Astrocyte (in vitro differentiated cells and primary cell): ENCODE measurements around the gene CRADD. TPM values are rescaled to one million over a fixed set of nuclear protein-coding genes. Genes with fewer than 3 reads are reported as not detected.
A peak's percentile ranks its signal among the peaks of the same experiment; 100 is the strongest.

ENCODE experiments used
- DNase-seq: peaks from one replicate; pipeline ENCODE4 v3.0.0-alpha.2; 2010; ENCODE audit warnings: low read depth
- FAIRE-seq: peaks from 2 replicates; lab custom pipeline; 2011; peaks lifted over from hg19 to GRCh38; lab: Jason Lieb, UNC
- H2AFZ ChIP-seq: 2 replicates; pipeline ENCODE4 v1.6.0; 2012; ENCODE audit warnings: low read depth, low read length, inconsistent platforms
- H3K27ac ChIP-seq: 2 replicates; pipeline ENCODE4 v1.5.1; 2011; ENCODE audit warnings: low read depth, low read length, inconsistent platforms
- H3K27me3 ChIP-seq: 2 replicates; pipeline ENCODE4 v1.6.0; 2011; ENCODE audit warnings: low read length, inconsistent platforms; ENCODE audit not compliant: insufficient read depth
- H3K36me3 ChIP-seq: 2 replicates; pipeline ENCODE4 v1.5.1; 2011; ENCODE audit warnings: low read length, inconsistent platforms; ENCODE audit not compliant: insufficient read depth
- H3K4me1 ChIP-seq: 2 replicates; pipeline ENCODE4 v1.5.1; 2011; ENCODE audit warnings: low read length, inconsistent platforms; ENCODE audit not compliant: insufficient read depth
- H3K4me2 ChIP-seq: 2 replicates; pipeline ENCODE4 v1.6.0; 2012; ENCODE audit warnings: low read length, inconsistent platforms
- H3K4me3 ChIP-seq: 2 replicates; pipeline ENCODE4 v1.5.1; 2011; ENCODE audit warnings: low read depth, mild to moderate bottlenecking, low read length, inconsistent platforms; ENCODE audit not compliant: insufficient read depth
- H3K79me2 ChIP-seq: 2 replicates; pipeline ENCODE4 v1.6.0; 2012; ENCODE audit warnings: mild to moderate bottlenecking, low read length, inconsistent platforms; ENCODE audit not compliant: insufficient read depth
- H3K9ac ChIP-seq: 2 replicates; pipeline ENCODE4 v1.6.0; 2012; ENCODE audit warnings: mild to moderate bottlenecking, low read length, inconsistent platforms
- H3K9me3 ChIP-seq: 2 replicates; pipeline ENCODE4 v1.5.1; 2012; ENCODE audit warnings: low read depth, mild to moderate bottlenecking, low read length, inconsistent platforms; ENCODE audit not compliant: insufficient read depth
- H4K20me1 ChIP-seq: 2 replicates; pipeline ENCODE4 v1.6.0; 2012; ENCODE audit warnings: low read length, inconsistent platforms; ENCODE audit not compliant: insufficient read depth
- H3K27ac Mint-ChIP-seq: one replicate; pipeline ENCODE4 v1.8.0; 2021; ENCODE audit warnings: mild to moderate bottlenecking, mixed read lengths; ENCODE audit not compliant: unreplicated experiment
- H3K27me3 Mint-ChIP-seq: one replicate; pipeline ENCODE4 v1.8.0; 2021; ENCODE audit warnings: low read depth, mixed read lengths; ENCODE audit not compliant: unreplicated experiment
- H3K36me3 Mint-ChIP-seq: one replicate; pipeline ENCODE4 v1.8.0; 2021; ENCODE audit warnings: low read depth, mixed read lengths; ENCODE audit not compliant: unreplicated experiment
- H3K4me1 Mint-ChIP-seq: one replicate; pipeline ENCODE4 v1.8.0; 2021; ENCODE audit warnings: low read depth, mixed read lengths; ENCODE audit not compliant: unreplicated experiment
- H3K4me3 Mint-ChIP-seq: one replicate; pipeline ENCODE4 v1.8.0; 2021; ENCODE audit warnings: mild to moderate bottlenecking, moderate library complexity, mixed read lengths; ENCODE audit not compliant: unreplicated experiment
- H3K9me3 Mint-ChIP-seq: one replicate; pipeline ENCODE4 v1.8.0; 2021; ENCODE audit warnings: mild to moderate bottlenecking, mixed read lengths; ENCODE audit not compliant: unreplicated experiment
- EZH2 ChIP-seq: IDR thresholded peaks from 2 replicates; pipeline ENCODE4 v1.6.1; 2012; ENCODE audit warnings: mild to moderate bottlenecking, low read length, inconsistent platforms; ENCODE audit not compliant: insufficient read depth
- total RNA-seq: library from RNA; stranded (reverse); gene quantifications from 2 replicates; pipeline ENCODE4 v1.2.1, GENCODE V29; 2021
- TF ChIP-seq, protein P1 (sequence below): IDR thresholded peaks from 2 replicates; pipeline ENCODE4 v1.5.1; 2011; ENCODE audit warnings: low read depth, mild to moderate bottlenecking, inconsistent platforms, low read length, moderate library complexity; ENCODE audit not compliant: insufficient read depth

CRADD gene
- total RNA-seq, 1 donor from 2014 or later: 8.8 TPM

- Histone ChIP-seq H3K9me3 (no peaks in the 10 kb centered on the region), H3K4me2 (no peak overlapping the region), H3K4me1 (peaks cover 26% of the 10 kb centered on the region), H3K79me2 (no peaks in the 10 kb centered on the region), H3K36me3 (no peaks in the 10 kb centered on the region), H4K20me1 (no peaks in the 10 kb centered on the region), H3K4me3 (no peak overlapping the region), H3K27me3 (no peaks in the 10 kb centered on the region), H2AFZ (no peak overlapping the region), H3K27ac (no peak overlapping the region), H3K9ac (no peak overlapping the region)
- peaks cover 5% of the 10 kb centered on the region for H3K9me3 Mint-ChIP-seq
- no peaks in the 10 kb centered on the region for H3K36me3 Mint-ChIP-seq
- peaks cover 9% of the 10 kb centered on the region for H3K27me3 Mint-ChIP-seq
- no peak for TF ChIP-seq EZH2
- H3K4me3 Mint-ChIP-seq: no peak overlapping the region
- DNase-seq: no peak
- peaks cover 15% of the 10 kb centered on the region for H3K4me1 Mint-ChIP-seq
- no peak for FAIRE-seq
- no peak overlapping the region for H3K27ac Mint-ChIP-seq
Measured at GRCh38 chr12:93888964-93889363, 211.8 kb downstream of the CRADD start.

- H3K9ac ChIP-seq: no peak overlapping the region
- peaks cover 13% of the 10 kb centered on the region for H3K4me1 Mint-ChIP-seq
- no peaks in the 10 kb centered on the region for H3K36me3 ChIP-seq
- no peak overlapping the region for H3K4me3 Mint-ChIP-seq
- no peaks in the 10 kb centered on the region for H4K20me1 ChIP-seq
- no peak overlapping the region for H3K27ac ChIP-seq
- H2AFZ ChIP-seq: no peak overlapping the region
- H3K9me3 ChIP-seq: no peaks in the 10 kb centered on the region
- no peaks in the 10 kb centered on the region for H3K36me3 Mint-ChIP-seq
- TF ChIP-seq EZH2: no peak
- TF ChIP-seq, protein P1, sequence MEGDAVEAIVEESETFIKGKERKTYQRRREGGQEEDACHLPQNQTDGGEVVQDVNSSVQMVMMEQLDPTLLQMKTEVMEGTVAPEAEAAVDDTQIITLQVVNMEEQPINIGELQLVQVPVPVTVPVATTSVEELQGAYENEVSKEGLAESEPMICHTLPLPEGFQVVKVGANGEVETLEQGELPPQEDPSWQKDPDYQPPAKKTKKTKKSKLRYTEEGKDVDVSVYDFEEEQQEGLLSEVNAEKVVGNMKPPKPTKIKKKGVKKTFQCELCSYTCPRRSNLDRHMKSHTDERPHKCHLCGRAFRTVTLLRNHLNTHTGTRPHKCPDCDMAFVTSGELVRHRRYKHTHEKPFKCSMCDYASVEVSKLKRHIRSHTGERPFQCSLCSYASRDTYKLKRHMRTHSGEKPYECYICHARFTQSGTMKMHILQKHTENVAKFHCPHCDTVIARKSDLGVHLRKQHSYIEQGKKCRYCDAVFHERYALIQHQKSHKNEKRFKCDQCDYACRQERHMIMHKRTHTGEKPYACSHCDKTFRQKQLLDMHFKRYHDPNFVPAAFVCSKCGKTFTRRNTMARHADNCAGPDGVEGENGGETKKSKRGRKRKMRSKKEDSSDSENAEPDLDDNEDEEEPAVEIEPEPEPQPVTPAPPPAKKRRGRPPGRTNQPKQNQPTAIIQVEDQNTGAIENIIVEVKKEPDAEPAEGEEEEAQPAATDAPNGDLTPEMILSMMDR: no peak
- no peak overlapping the region for H3K4me2 ChIP-seq
- FAIRE-seq (no peak), DNase-seq (no peak)
- H3K4me1 ChIP-seq: peaks cover 26% of the 10 kb centered on the region
- peaks cover 8% of the 10 kb centered on the region for H3K27me3 Mint-ChIP-seq
- no peaks in the 10 kb centered on the region for H3K27me3 ChIP-seq
- peaks cover 5% of the 10 kb centered on the region for H3K9me3 Mint-ChIP-seq
- H3K4me3 ChIP-seq: no peak overlapping the region
- H3K27ac Mint-ChIP-seq: no peak overlapping the region
- no peaks in the 10 kb centered on the region for H3K79me2 ChIP-seq
Measured at GRCh38 chr12:93889516-93890212, 212.5 kb downstream of the CRADD start.

DNA sequence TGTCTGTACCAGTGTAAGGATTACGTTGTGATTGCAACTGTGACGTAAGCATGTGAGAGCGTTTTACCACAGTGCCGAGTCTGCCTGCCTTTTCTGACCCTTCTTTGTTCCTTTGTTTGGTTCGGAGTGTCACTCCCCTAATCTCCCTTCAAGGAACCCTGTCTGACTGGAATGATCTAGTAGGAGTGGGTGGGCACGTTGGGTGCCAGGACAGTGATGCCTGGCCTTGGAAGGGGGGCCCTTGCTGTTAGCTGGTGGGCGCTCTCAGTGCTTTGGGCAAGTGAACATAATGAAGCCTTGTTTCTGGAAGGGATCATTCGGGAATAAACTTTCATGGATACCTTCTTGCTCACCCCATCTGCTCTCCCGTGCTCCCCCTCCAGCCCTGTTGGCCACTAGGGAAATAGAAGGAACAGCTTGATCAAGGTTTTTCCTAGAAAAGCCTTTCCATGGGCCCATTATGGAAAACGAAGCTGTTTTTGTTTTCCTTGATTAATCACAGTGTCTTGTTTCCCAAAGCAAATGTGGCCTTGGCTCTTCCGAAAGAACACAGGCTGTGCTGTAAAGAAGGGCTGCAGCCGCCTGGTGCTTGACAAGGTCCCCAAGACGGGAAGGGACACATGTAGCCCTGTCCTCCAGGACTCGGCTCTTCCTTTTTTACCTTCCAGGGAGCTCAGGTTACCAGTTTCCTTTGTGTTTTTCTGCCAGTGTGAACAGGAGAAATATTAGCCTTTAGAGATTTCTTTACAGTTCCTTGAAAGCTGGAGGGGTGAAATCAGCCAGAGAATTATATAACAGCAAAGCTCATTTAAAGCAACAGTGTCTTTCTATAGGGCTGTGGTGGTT is 215.5 kb downstream of the CRADD start:
- Histone ChIP-seq H3K9ac (no peak overlapping the region), H3K27me3 (no peaks in the 10 kb centered on the region), H3K4me3 (no peak overlapping the region), H3K9me3 (no peaks in the 10 kb centered on the region), H3K27ac (no peak overlapping the region), H4K20me1 (no peaks in the 10 kb centered on the region), H3K4me1 (peaks cover 12% of the 10 kb centered on the region), H2AFZ (peak overlapping the region; percentile 46), H3K4me2 (no peak overlapping the region), H3K36me3 (no peaks in the 10 kb centered on the region), H3K79me2 (no peaks in the 10 kb centered on the region)
- no peak overlapping the region for H3K27ac Mint-ChIP-seq
- peaks cover 3% of the 10 kb centered on the region for H3K4me1 Mint-ChIP-seq
- DNase-seq (no peak), FAIRE-seq (no peak)
- peaks cover 8% of the 10 kb centered on the region for H3K27me3 Mint-ChIP-seq
- no peak overlapping the region for H3K4me3 Mint-ChIP-seq
- no peaks in the 10 kb centered on the region for H3K36me3 Mint-ChIP-seq
- TF ChIP-seq, protein P1: no peak
- H3K9me3 Mint-ChIP-seq: peaks cover 3% of the 10 kb centered on the region
